Activated CD8-positive, alpha-beta memory T cell treated with anti-CD3 and anti-CD28 coated beads for 1 hour (primary cell): ENCODE results near the gene FADS2.

Source experiments
- DNase-seq, 2 donors: peaks; one replicate each; pipeline ENCODE4 v3.0.0-alpha.2; 2020; ENCODE audit warnings: low read depth in 1 of 2; ENCODE audit errors: extremely low read depth in 1 of 2

FADS2 gene

DNA sequence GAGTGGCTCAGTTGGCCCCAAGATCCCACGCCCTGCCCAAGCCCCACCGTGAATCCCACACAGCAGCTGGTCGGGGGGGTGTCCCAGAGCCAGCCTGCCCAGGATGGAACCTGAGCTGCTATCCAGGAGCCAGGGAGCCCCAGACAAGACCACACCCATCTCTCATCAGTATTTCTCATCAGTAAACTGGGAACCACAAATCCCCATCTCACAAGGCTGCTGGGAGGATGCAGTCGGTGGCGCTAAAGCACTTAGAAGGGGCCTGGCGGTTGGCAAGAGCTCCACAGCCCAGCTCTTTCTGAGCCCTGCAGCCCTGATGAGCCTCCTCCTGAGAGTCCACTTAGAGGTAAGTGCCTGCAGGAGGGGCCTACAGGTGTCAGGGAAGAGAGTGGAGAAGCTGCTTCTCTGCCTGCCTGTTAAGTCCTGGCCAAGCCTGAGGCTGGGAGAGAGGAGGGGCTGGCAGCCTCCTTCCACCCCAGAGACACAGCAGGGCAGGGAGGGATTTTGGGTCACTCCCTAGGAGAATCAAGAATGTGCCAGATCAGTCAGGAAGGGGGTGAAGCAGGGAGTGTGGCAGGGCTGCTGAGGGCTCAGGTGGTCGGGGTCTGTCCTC, 57.2 kb downstream of the FADS2 start:
- no peak for DNase-seq

GRCh38 chr11:61885784-61886580, 57.9 kb downstream of the FADS2 start:
- no peak for DNase-seq

- DNase-seq: no peak
These were observed 58.5 kb downstream of the FADS2 start for GRCh38 chr11:61886643-61887042.

GRCh38 chr11:61887839-61888494, 59.9 kb downstream of the FADS2 start:
- no peak for DNase-seq

- no peak for DNase-seq
These were observed 60.5 kb downstream of the FADS2 start for GRCh38 chr11:61888590-61888989.

DNA sequence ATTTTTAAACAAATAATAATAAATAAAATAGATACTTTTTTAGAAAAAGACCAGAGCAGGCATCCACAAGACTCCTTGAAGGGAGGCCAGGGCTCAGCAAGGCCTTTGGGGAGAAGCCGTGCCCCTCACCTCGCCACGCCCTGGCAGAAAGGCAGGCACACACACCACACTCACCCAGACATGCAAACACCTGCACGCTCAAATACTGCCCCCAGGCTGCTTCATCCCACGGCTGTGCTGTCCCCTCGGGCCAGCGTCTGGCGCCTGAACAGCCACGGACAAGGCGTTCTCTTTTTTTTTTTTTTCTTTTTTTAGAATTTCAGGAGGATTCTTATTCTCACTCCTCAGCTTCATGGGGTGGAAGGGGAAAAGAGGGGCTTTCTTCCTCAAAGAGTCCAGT, 61.7 kb downstream of the FADS2 start:
- DNase-seq: no peak

DNA sequence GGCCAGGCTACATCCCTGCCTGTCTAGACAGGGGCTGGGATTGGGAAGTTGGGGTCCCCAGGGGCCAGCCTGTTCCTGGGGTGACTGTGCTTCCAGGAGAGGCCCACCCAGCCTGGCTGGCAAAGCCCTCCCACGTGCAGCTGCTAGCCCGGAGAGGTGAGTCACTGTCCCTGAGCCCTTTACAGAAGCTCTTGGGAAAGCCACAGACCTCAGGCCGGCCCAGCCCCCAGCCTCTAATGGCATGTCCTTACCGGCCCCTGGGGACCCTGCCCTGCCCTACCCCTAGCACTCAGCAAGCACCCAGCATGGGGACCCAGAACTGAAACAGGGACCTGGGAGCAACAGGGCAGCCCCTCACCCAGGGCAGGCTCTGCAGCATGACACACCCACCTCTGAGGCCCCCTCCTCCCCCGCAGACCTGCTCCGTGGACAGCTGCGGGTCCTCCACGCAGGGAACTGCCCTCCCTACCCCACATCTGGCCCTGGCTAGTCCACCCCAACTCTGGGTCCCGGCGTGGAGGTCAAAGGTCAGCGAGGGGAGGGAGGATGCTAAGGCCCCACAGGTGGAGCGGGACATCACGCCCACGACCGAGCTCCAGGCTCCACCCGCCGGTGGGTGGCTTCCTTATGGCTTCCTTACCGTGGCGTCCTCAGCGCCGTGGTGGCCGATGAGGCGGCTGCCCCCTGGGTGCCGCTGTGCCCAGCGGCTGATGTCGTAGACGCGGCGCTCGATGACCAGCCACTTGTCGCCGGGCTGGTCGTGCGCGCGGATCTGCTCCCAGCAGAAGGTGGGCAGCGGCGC, 62.6 kb downstream of the FADS2 start:
- no peak for DNase-seq

GRCh38 chr11:61891331-61892084, 63.4 kb downstream of the FADS2 start, which contains the start of gene FADS3:
Gene FADS3 (minus strand): TSS chr11:61891545. CDS start chr11:61891381, 164 bp downstream.
- DNase-seq: peak; percentile 17 to 36

DNA sequence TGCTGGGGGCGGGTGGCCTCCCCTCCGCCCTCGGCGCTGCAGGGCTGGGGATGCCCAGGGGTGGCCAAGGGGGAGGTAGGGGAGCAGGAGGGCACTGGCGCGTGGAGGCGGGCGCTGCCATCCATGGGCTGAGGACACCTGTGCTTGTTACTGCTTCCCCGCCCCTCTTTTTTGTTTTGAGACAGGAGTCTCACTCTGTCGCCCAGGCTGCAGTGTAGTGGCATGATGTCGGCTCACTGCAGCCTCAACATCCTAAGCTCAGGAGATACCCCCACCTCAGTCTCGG, 63.9 kb downstream of the FADS2 start:
- DNase-seq: peak in 1 of 2 donors; percentile 11

DNA sequence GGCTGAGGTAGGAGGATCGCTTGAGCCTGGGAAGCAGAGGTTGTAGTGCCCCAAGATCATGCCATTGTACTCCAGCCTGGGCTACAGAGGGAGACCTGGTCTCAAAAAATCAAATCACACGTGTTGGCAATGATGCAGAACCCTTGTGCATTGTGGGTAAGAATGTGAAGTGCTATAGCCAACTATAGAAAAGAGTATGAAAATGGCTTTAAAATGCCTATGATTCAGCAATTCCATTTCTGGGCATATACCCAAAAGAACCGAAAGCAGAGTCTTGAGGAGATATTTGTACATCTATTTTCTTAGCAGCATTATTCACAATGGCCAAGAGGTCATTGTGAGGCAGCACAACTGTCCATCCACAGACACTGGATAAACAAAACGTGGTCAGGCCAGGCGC, 65.9 kb downstream of the FADS2 start:
- DNase-seq: no peak

DNA sequence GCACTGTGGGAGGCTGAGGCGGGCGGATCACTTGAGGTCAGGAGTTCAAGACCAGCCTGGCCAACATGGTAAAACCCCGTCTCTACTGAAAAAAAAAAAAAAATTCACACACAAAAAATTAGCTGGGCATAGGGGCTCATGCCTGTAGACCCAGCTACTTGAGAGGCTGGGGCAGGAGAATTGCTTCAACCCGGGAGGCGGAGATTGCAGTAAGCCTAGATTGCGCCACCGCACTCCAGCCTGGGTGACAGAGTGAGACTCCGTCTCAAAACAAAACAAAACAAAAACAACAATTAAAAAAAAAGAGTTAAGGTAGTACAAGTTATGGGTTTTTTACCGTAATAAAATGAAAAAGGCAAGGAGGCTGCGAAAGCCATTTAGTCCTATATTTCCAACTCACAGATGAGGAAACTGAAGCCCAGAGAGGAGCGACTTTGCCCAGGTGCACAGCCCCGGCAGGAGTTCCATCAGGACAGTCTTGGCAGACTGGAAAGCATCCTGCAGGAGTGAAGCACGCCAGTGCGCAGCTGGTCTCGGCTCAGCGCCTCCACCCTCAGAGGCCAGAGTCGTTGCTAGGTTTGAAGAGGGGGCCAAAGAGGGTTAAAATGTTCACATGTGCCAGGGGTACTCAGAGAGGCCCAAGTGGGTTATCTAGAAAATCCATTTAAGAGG, 67.1 kb downstream of the FADS2 start:
- DNase-seq: no peak

GRCh38 chr11:61895718-61896059, 67.6 kb downstream of the FADS2 start:
- no peak for DNase-seq

- DNase-seq: no peak
These were observed 68.7 kb downstream of the FADS2 start for GRCh38 chr11:61896665-61897386.

DNA sequence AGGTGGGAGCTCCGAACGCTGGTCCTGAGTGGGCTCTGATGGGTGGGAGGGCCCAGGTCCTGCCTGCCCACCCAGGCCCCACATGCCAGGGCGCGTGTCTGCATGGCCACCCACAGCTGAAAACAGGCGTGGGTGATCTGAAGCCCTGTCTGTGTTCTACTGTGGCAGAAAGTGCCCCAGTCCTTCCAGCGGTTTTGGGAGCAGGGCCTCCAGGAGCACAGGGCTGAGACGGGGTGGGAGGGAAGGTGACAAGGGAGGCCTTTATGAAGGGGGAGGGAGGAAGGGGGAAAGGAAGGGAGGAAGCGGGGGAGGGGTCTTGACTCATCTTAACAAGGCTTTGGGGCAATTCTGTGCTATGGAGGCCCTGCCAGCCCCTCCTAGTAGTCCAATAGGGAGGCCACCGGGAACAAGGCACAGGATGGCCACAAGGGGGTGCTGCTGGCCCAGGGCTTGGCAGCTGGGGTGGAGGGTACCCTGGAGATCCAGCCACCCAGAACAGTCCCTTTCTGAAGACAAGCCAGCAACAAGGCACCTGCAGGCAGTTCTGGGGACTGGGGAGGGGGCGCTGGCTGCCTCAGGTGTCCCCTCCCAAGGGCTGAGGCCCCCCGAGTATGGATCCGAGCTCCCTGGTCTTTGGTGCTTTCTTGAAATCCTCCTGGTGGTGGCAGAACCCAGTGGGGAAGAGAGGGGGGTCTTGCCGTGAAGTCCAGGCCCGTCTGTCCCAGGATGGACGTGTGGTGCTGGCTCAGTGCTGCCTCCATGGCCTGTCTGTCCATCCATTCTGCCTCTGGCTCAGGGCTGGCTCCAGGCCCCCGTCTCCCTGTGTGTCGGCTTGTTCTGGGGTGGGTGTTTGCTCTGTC, 69.5 kb downstream of the FADS2 start:
- peak; percentile 58 to 69 for DNase-seq

GRCh38 chr11:61898247-61898582, 70.1 kb downstream of the FADS2 start:
- DNase-seq: no peak

GRCh38 chr11:61899146-61899841, 71.2 kb downstream of the FADS2 start:
- DNase-seq: peak; percentile 88

DNA sequence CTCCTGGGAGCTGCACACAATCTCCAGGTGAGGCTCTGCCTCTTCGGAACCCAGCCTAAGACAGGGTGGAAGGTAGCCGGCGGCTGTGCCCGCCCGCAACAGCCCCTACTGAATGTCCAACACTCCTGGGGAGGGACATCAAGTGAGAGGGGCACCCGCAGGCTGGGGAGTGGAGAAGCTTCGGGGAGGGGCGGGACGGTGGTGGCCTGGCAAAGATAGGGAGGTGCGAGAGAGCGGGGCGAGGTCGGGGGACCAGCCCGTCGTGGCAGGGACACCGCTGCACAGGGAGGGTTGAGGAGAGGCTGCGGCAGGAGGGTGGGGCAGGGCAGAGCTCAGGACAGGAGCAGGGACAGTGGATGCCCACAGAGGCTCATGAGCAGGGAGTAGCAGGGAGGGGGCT, 72.2 kb downstream of the FADS2 start:
- DNase-seq: no peak

GRCh38 chr11:61901397-61901796, 73.3 kb downstream of the FADS2 start:
- DNase-seq: no peak
